Measurements from ENCODE around the gene ARHGEF28.

Gene ARHGEF28

GRCh38 chr5:73822278-73822988 is 196.4 kb downstream of the ARHGEF28 start:
- DNase-seq, result no peak

GRCh38 chr5:73822989-73823339 is 197.0 kb downstream of the ARHGEF28 start:
- peak; percentile 75 for DNase-seq

GRCh38 chr5:73823508-73823925 is 197.5 kb downstream of the ARHGEF28 start:
- no peak for DNase-seq

- DNase-seq, result no peak
Observed at GRCh38 chr5:73825199-73825598, 199.2 kb downstream of the ARHGEF28 start.

- DNase-seq, result no peak
Observed at GRCh38 chr5:73825736-73826135, 199.7 kb downstream of the ARHGEF28 start.

- no peak for DNase-seq
Observed at GRCh38 chr5:73826301-73827105, 200.5 kb downstream of the ARHGEF28 start.

- DNase-seq, result no peak
Observed at GRCh38 chr5:73827106-73827450, 201.1 kb downstream of the ARHGEF28 start.

- no peak for DNase-seq
Observed at GRCh38 chr5:73828465-73828864, 202.5 kb downstream of the ARHGEF28 start.

GRCh38 chr5:73830646-73831045 is 204.7 kb downstream of the ARHGEF28 start:
- DNase-seq, result no peak

GRCh38 chr5:73831066-73831465 is 205.1 kb downstream of the ARHGEF28 start:
- DNase-seq, result no peak

GRCh38 chr5:73834693-73835092 is 208.7 kb downstream of the ARHGEF28 start:
- no peak for DNase-seq

- no peak for DNase-seq
Observed at GRCh38 chr5:73835726-73836125, 209.7 kb downstream of the ARHGEF28 start.

GRCh38 chr5:73836607-73837006 is 210.6 kb downstream of the ARHGEF28 start:
- no peak for DNase-seq

- DNase-seq, result no peak
Observed at GRCh38 chr5:73838901-73839300, 212.9 kb downstream of the ARHGEF28 start.

GRCh38 chr5:73841641-73842040 is 215.6 kb downstream of the ARHGEF28 start:
- no peak for DNase-seq

- no peak for DNase-seq
Observed at GRCh38 chr5:73844165-73844564, 218.2 kb downstream of the ARHGEF28 start.

GRCh38 chr5:73851471-73852181 is 225.6 kb downstream of the ARHGEF28 start:
- no peak for DNase-seq

- DNase-seq, result no peak
Observed at GRCh38 chr5:73853091-73853490, 227.1 kb downstream of the ARHGEF28 start.

- no peak for DNase-seq
Observed at GRCh38 chr5:73856997-73857396, 231.0 kb downstream of the ARHGEF28 start.

- no peak for DNase-seq
Observed at GRCh38 chr5:73857446-73857845, 231.4 kb downstream of the ARHGEF28 start.

GRCh38 chr5:73858054-73858453 is 232.1 kb downstream of the ARHGEF28 start:
- no peak for DNase-seq

- DNase-seq, result no peak
Observed at GRCh38 chr5:73858776-73859175, 232.8 kb downstream of the ARHGEF28 start.

GRCh38 chr5:73859696-73860095 is 233.7 kb downstream of the ARHGEF28 start:
- no peak for DNase-seq

All from NCI-H774 (cell line).